Left ventricle myocardium superior (tissue), 1 donor: ENCODE measurements around the gene CEACAM4. TPM values are rescaled to one million over a fixed set of nuclear protein-coding genes. Genes with fewer than 3 reads are reported as not detected.

Experiments used
- ATAC-seq: fragments of 200-7000 bp; cut with Tn5 transposase; one replicate; pipeline ENCODE4 v1.9.1; 2020; ENCODE audit warnings: mild to moderate bottlenecking, moderate library complexity
- DNase-seq: peaks from one replicate; pipeline ENCODE4 v3.0.0-alpha.2; 2020
- intact Hi-C: fragments of 100-400 bp; cut with micrococcal nuclease; formaldehyde crosslinking; loops from one replicate; pipeline ENCODE4 v1.11.0; 2022
- total RNA-seq: library from RNA; stranded (reverse); fragmentation: NEBNext Ultra II Directional; extraction: Animal tissue kit (Norgen Biotek cat#: 25700); gene quantifications from one replicate; pipeline ENCODE4 v1.2.1, GENCODE V29; 2021
- donor health status: DM: no; HTN: yes; CAD: no; lungs with severe emphysema.

The CEACAM4 gene
- total RNA-seq, 1 donor from 2014 or later, result 0.52 TPM

DNA sequence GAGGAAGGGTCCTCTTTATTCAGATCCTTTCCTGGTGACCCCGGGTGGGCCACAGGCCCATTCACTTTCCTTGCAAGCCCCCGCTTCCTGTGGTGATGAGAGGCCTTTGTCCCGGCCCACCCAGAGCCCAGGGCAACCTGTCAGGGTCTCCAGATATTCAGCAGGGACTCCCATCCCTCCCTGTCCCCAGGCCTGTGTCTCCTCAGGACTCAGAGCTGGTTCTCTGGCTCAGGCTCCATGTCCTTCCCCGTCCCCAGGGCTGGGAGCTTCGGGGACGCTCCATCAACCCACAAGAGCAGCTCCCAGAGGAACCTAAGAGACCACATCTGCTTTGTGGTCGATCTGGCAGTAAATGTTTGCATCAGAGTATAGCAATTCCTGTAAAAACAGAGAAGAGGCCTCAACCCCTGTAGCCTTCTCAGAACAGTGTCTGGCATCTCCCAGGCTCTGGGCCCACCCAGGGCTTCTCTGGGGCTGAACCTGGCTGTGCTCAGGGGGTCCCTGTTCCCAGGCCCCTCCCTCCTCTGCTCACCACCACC is 7.8 kb downstream of the CEACAM4 start:
- intact Hi-C loops, result no loop called here
- ATAC-seq, result no peak
- DNase-seq, result no peak

DNA sequence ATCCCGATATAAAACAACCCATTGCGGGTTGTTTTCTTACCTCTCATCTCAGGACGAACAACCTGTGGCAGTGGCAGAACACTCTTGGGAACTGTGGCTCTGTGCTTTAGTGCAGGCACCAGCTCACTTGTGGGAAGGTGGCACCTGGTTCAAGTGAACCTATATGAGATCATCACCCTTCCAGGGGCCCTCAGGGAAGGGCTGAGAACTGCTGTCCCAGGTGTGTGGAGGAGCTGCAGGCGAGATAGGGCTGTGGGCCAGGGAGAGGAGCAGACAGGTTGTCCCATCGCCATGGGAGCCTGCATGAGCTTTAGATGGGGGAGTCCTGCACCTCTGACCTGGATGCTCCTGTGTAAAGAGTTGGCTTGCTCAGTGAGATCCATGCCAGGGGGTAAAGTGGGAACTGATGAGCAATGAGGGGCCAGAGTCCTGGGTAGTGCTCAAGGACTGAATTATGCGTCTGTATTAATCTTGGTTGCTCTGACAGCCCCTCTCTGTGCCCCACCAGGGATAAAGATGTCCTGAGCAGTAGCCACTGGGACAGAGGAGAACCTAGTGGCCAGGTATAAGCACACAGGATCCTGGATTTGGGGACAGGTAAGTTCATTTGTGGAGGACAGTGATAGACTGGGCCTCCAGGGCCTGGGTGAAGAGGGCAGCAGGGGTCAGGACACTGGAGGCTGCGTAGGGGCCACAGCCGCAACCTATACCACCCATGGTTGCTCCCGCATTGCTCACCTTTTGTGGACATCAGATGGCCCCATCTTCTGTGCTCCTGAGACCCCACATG is 8.7 kb downstream of the CEACAM4 start:
- ATAC-seq (no peak), DNase-seq (no peak)
- intact Hi-C loops, result no loop called here

DNA sequence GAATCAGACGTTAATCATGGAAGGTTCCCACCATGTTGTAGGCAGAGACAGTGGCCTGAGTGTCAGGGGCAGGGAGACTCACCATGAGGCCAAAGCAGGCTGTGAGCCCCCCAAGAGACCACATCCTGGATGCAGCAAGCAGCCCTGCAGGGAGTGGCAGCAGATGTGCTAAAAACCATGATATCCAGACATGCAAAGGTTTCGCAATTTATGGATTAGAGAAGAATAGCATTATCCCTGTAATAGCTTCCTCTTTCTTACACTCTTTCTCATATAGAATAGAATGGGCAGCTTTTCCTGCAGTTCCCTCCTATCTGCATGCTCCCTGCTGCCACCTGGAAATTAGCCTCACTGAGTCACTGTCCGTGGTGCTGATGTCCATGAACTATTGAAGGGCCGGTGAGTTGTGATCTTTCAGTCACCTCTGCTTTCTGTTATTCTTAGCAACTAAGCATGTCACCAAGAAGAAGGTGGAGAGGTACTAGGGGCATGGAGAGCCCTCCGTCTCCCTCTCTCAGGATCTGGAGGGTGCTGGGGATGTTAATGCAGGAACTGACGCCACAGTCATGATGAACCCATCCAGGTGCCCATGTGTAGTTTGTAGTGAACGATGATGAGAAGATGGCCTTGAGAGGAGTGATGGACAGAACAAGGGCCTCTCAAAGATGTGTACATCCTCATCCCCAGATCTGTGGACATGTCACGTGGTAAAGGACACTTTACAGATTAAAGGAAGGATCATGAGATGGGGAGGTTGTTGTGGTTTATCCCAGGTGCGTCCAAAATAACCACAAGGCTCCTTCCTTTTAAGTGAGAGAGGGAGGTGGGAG is 9.9 kb downstream of the CEACAM4 start:
- ATAC-seq, result no peak
- intact Hi-C loops, result no loop called here
- DNase-seq, result no peak

DNA sequence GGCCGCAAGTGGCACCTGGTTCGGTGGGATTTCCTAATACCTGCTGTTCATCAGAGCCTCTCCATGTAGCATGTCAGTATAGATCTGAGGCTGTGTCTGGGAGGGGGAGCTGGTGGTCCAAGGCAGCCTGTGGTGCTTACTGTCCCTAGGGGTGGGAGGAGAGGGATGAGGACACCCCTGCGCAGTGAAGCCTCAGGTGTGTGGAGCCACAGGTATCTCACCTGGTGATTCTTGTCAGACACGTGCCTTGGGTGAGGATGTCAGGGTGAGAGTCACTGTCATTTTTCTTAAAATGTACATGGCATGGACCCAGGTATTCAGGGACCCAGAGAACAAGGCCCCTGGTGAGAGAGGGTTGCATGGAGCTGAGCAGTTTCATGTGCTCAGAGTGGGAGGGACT is 11.7 kb downstream of the CEACAM4 start:
- intact Hi-C loops, result no loop called here
- no peak for DNase-seq
- no peak for ATAC-seq

DNA sequence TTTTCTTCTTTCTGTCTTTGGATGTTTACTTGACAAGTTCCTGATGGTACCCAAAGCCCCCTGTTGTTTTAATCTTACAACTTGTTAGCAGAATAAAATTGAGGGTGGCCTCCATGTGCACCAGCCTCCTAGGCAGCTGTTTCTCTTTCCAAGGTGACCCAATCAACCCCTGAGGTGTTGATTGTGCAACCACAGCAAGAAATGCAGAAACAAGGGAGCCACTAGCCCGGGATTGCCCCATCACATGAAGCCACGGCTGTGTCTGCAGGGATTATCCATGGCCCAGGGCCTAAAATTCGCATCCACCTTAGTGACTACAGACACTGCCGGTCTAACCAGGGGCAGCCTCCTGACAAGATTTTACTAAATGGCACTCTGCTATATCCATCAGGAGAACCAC is 14.4 kb downstream of the CEACAM4 start:
- DNase-seq (no peak), ATAC-seq (no peak)
- intact Hi-C loops, result no loop called here

- no peak for DNase-seq
- ATAC-seq, result no peak
- intact Hi-C loops, result no loop called here
Measured at GRCh38 chr19:41610789-41611188, 16.1 kb downstream of the CEACAM4 start.

GRCh38 chr19:41607668-41608067 is 19.2 kb downstream of the CEACAM4 start:
- intact Hi-C loops, result no loop called here
- ATAC-seq (no peak), DNase-seq (no peak)

GRCh38 chr19:41606215-41606837 is 20.5 kb downstream of the CEACAM4 start:
- no peak for ATAC-seq
- no peak for DNase-seq
- intact Hi-C loops, result no loop called here

DNA sequence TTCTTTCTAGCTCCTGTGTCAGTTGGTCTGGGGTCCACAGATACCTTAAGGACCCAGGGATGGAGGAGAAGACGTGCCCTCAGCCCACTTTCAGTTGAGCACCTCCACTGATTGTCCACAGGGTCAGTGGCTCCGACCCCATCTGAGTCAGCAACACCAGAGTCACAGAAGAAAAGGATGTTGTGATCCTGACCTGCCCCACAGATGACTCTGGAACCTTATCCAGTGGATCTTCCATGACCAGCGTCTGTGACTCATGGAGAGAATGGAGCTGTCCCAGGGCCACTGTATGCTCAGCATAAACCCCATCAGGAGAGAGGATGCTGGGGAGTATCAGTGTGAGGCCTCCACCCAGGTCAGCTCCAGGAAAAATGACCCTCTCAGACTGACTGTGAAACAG is 22.0 kb downstream of the CEACAM4 start:
- no peak for ATAC-seq
- intact Hi-C loops, result no loop called here
- DNase-seq, result no peak

GRCh38 chr19:41601771-41602170 is 25.1 kb downstream of the CEACAM4 start:
- intact Hi-C loops, result no loop called here
- ATAC-seq, result no peak
- no peak for DNase-seq

GRCh38 chr19:41599175-41599966 is 27.5 kb downstream of the CEACAM4 start:
- ATAC-seq (no peak), DNase-seq (no peak)
- intact Hi-C loops, result no loop called here

DNA sequence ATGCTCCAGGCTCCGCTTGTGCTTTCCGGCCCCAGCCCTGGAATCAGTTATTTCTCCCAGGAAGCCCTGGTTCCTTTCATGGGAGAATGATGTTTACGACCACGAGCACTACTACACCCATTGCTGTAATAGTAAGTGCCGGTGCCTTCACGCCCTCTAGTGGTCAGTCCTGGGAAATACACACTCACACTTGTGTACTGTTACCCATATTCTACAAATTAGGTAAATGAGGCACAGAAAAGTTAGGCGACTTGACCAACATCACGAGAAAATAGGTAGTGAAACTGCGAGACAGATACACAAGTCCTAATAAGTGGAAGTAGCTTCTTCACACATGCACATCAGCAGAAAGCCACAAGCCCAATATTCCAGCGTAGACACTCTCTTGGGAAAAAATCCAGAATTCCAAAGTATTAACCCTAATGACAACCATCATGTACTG is 29.3 kb downstream of the CEACAM4 start:
- DNase-seq, result no peak
- ATAC-seq, result peak; percentile 63
- intact Hi-C loops, result no loop called here

DNA sequence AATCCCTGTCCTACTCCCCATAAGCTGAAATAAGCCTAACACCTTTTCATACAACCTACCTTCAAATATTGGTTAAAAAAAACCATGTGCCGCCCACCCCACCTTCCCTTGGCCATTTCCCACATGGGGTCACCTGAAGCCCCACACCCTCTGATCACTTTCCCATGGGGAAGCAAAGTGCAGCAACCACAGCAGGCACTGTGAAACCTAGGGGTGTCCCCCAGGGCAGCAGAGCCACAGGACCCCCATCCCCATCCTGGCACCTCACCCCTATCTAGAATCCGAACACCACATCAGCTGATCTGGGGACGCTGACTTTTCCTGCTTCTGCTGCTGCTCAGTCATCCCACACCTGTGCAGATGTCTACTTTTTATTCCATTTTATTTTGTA is 31.0 kb downstream of the CEACAM4 start:
- intact Hi-C loops, result no loop called here
- ATAC-seq (no peak), DNase-seq (no peak)

- ATAC-seq (peak; percentile 56), DNase-seq (no peak)
- intact Hi-C loops, result no loop called here
Measured at GRCh38 chr19:41595258-41595889, 31.5 kb downstream of the CEACAM4 start.

DNA sequence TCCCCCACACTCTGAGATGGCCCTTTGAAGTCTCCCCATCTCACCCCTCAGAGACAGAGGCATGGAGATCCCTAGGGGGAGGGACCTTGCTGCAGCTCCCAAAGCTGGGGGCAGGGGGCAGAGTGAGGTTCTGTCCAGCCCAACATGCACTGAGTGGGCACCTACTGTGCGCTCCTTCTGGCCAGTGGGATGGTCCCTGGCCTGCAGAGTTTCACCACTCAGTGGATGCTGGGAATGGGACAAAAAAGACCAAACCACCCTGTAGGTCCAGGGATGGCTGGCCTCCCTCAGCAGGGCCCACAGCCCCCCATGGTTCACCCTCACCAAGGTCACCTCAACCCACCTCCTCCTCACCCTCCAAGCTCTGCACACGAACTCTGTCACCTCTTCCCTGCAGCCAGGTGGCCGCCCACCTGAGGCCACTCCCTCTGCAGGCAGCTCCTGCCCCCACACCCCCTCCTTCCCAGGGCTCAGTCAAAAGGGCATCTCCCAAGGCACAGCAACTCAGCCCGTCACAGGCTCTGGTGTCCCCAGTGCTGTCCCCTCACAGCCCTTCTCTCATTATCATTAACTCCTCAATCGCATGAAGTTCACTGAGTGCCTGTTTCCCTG is 34.8 kb downstream of the CEACAM4 start:
- intact Hi-C loops, result no loop called here
- ATAC-seq (no peak), DNase-seq (no peak)

- intact Hi-C loops, result no loop called here
- ATAC-seq (no peak), DNase-seq (no peak)
Measured at GRCh38 chr19:41590936-41591335, 35.9 kb downstream of the CEACAM4 start.

GRCh38 chr19:41589371-41589770 is 37.5 kb downstream of the CEACAM4 start:
- DNase-seq (no peak), ATAC-seq (no peak)
- intact Hi-C loops, result no loop called here

DNA sequence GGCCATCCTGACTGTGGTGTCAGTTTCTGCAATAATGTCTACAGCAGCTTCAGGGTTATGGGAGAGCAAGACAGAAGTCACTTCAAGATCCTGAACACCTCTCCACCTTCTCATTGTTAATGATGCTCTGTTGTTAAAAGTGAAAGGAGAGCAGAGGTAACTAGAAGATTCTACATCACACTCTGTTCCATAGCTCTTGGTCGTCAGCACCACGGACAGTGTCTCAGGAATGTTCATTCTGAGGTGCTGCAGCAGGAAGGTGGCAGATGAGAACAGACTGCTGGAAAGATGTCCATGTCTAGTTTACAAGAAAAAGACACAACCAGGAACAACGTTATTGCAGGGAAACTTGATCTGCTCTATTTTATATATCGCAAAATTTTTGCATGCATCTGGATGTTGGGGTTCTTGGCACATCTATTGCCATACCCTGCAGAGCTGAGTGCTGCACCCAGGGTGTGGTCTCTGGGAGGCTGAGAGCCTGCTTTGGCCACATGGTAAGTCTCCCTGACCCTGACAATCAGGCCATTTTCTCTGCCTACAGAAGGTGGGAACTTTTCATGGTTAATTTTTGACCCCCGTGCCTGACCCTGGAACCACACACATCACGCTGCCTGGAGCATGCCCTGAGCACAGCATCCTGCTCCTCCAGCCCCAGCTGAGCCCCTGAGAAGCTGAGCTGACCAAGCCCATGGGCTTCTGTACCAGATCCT is 38.2 kb downstream of the CEACAM4 start:
- no peak for ATAC-seq

More for the DNA sequence above, 38.2 kb downstream of the CEACAM4 start:
- intact Hi-C loops, result no loop called here
- no peak for DNase-seq
